T-helper 2 cell treated with Interferon-gamma antibody and Interleukin-4, amounts not matched to agents 5 μg/mL and 100 μg/mL, for 36 hours (primary cell): Measurements from ENCODE around the gene RNF213.
"Not testable (repeated sequence)": the region's sequence is repeated elsewhere in the genome, so short reads cannot be mapped to it uniquely, and the experiment has no call there.

Experiments
- DNase-seq: peaks from one replicate; pipeline ENCODE4 v3.0.0; 2021; ENCODE audit warnings: low spot score
- H3K27ac Mint-ChIP-seq: one replicate; pipeline ENCODE4 v1.8.0; 2021; ENCODE audit warnings: mild to moderate bottlenecking, mixed read lengths
- H3K27me3 Mint-ChIP-seq: one replicate; pipeline ENCODE4 v1.8.0; 2021; ENCODE audit warnings: low read depth, mixed read lengths
- H3K36me3 Mint-ChIP-seq: one replicate; pipeline ENCODE4 v1.8.0; 2021; ENCODE audit warnings: low read depth, mixed read lengths
- H3K4me1 Mint-ChIP-seq: one replicate; pipeline ENCODE4 v1.8.0; 2021; ENCODE audit warnings: low read depth, mixed read lengths
- H3K4me3 Mint-ChIP-seq: one replicate; pipeline ENCODE4 v1.8.0; 2022; ENCODE audit warnings: mild to moderate bottlenecking, moderate library complexity, mixed read lengths
- H3K9me3 Mint-ChIP-seq: one replicate; pipeline ENCODE4 v1.8.0; 2021; ENCODE audit warnings: mixed read lengths

RNF213 gene

DNA sequence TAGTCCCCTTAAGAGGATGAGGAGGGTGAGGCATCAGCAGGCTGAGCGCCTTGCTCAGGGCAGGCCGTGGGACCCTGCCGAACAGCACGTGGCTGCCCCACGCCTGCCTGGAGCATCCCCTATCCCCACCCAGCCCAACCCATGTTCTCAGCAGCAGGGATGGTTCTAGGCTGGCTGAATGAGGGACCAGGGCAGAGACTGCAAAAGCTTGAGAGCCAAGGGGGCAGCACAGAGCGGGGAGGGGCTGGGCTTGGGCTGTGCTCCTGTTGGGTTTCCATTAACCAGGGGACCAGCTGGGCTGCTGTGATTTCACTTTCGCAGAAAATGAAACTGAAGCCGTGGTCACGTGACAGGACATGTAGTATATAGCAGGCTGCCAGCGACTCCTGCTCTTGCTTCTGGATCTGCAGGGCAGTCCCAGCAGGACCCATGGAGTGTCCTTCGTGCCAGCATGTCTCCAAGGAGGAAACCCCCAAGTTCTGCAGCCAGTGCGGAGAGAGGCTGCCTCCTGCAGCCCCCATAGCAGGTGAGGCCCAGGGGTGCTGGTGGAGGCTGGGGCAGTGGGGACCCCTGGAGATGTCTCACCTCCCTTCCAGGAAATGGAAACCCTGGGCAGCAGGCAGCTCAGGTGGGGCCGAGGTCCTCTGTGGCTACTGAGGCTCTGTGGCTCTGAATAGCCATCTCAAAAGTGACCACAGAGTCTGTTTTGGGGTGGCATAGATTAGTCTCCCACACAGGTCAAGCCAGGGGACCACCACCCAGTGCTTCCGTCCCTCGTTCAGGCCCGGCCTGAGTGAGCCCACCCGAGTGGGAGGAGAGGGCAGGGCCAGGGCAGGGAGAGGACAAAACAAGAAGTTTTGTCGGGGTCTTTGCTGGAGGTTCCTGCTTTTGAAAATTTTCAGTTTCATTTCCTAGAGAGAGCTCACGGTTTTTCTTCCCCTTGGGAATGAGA lies 2.9 kb downstream of the RNF213 start:
- Mint-ChIP-seq H3K9me3 (no peaks in the 10 kb centered on the region), H3K27me3 (no peaks in the 10 kb centered on the region), H3K4me1 (peaks cover 38% of the 10 kb centered on the region), H3K36me3 (peaks cover 32% of the 10 kb centered on the region), H3K4me3 (peak overlapping the region; percentile 100), H3K27ac (peak overlapping the region; percentile 90)
- peak; percentile 87 for DNase-seq

DNA sequence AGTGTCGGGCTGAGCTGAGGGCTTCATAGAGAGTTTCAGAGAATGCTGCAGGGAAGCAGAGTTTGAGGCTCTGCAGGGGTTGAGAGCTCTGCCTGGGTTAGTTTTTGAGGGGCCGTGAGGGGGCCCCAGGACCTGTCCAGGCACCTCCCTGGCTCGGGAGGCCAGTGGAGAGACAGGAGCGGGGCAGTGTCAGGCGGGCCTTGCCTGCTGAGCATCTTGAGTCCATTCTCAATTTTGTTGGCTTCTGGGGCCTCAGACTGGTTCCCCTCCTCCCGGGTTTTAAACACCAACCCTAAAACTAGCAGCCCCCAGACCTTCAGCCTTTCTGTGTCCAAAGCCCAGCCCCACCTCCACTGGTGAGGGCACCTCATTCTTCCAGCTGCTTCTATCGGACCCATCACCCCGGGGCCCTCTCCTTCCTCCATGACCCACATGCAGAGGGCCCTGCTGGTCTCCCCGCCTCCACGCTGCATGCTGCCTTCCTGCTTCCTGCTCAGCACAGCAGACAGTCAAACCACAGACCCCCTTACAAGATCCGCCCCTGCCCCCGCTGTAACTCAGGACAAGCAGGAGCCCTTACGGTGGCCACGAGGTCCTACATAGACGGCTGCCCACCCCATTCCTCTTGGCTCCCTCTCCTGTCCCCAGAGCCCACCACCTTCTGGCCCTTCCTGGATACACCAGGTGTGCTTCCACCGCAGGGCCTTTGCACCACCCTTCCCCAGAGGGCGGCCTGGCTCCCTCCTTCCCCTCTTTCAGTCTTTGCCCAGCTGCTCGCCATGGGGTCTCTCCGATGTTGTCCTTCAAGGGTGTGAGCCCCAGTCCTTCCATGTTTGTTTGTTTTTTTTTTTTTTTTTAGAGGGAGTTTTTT lies 3.8 kb downstream of the RNF213 start:
- H3K4me3 Mint-ChIP-seq = peak overlapping the region; percentile 100
- H3K4me1 Mint-ChIP-seq = peaks cover 31% of the 10 kb centered on the region
- H3K9me3 Mint-ChIP-seq = no peaks in the 10 kb centered on the region
- DNase-seq = peak; percentile 46
- H3K27me3 Mint-ChIP-seq = no peaks in the 10 kb centered on the region
- H3K36me3 Mint-ChIP-seq = peaks cover 32% of the 10 kb centered on the region
- H3K27ac Mint-ChIP-seq = peak overlapping the region; percentile 88

DNA sequence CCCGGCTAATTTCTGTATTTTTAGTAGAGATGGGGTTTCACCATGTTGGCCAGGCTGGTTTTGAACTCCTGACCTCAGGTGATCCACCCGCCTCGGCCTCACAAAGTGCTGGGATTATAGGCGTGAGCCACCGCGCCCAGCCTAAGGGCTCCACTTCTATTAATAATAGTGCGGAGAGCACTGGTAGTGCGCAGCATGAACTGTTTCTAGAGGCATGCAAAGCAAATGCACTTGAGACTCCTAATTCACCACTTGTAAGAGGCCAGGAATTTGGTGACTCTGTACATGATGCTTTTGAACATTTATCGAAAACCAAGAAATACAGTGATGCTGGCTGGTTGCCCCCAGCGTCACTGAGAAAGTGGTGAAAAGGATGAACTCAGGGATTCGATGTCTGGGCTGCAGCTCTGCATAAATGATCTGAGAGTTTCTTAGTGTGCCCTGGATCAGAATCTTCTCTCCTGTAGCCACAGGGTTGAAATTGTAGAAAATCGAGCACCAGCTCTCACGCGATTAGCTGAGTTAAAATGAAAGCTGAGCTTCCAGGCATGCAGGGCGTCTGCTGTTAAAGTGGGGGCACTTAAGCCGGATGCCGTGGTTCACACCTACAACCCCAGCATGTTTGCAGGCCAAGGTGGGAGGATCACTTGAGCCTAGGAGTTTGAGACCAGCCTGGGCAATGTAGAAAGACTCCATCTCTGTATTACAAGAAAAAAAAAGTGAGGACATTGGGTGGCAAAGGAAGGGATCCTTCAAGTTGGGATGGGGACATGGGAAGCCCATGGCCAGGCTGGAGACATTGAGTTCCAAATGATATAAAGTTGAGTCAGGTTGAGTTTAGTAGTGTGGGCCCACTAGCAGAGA lies 4.8 kb downstream of the RNF213 start:
- peaks cover 31% of the 10 kb centered on the region for H3K4me1 Mint-ChIP-seq
- peak; percentile 67 for DNase-seq
- peak overlapping the region; percentile 88 for H3K27ac Mint-ChIP-seq
- H3K36me3 Mint-ChIP-seq = peaks cover 32% of the 10 kb centered on the region
- H3K9me3 Mint-ChIP-seq = no peaks in the 10 kb centered on the region
- H3K4me3 Mint-ChIP-seq = peak overlapping the region; percentile 100
- no peaks in the 10 kb centered on the region for H3K27me3 Mint-ChIP-seq

DNA sequence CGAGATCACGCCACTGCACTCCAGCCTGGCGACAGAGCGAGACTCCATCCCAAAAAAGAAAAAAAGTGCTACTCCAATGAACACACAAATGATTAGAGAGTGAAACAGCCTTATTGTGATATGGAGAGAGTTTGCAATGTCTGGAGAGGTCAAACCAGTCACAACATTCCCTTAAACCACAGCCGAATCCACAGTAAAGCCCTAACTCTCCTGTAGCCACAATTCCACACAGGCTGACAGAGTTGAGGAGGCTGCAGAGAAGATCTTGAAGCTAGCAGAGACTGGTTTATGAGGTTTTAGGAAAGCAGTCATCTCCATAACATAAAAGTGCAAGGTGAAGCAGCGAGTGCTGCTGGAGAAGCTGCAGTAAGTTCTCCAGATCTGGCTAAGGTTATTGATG lies 6.7 kb downstream of the RNF213 start:
- DNase-seq = no peak
- Mint-ChIP-seq H3K4me3 (peak overlapping the region; percentile 30), H3K9me3 (no peaks in the 10 kb centered on the region), H3K27ac (no peak overlapping the region), H3K4me1 (peaks cover 26% of the 10 kb centered on the region), H3K36me3 (peaks cover 34% of the 10 kb centered on the region), H3K27me3 (no peaks in the 10 kb centered on the region)

DNA sequence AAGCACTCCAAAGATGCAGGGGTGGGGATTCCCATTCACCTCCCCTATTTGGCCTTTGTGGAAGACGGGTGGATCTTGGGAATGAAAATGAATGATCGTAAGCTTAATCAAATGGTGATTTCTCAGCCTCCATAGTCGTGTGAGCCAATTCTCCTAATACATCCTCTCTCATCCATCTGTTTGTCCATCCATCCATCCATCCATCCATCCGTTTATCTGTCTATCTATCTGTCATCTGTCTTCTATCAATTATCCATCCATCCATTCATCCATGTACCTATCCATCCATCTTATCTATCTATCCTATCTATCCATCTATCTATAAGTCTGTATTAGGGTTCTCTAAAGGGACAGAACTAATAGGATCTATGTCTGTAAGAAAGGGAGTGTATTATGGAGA lies 7.8 kb downstream of the RNF213 start:
- no peaks in the 10 kb centered on the region for H3K27me3 Mint-ChIP-seq
- no peak overlapping the region for H3K4me3 Mint-ChIP-seq
- no peak overlapping the region for H3K27ac Mint-ChIP-seq
- H3K4me1 Mint-ChIP-seq = peaks cover 28% of the 10 kb centered on the region
- DNase-seq = no peak
- H3K36me3 Mint-ChIP-seq = peaks cover 42% of the 10 kb centered on the region
- no peaks in the 10 kb centered on the region for H3K9me3 Mint-ChIP-seq

DNA sequence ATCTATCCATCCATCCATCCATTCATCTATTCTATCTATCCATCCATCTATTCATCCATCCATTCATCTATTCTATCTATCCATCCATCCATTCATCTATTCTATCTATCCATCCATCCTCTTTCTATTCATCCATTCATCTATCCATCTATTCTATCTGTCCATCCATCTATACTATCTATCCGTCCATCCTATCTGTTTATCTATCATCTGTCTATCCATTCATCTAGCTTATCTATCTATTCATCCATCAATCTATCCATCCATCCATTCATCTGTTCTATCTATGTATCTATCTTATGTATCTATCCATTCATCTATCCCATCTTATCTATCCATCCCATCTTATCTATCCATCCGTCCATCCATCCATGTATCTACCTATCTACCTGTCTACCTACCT lies 8.8 kb downstream of the RNF213 start:
- no peaks in the 10 kb centered on the region for H3K9me3 Mint-ChIP-seq
- H3K27me3 Mint-ChIP-seq = no peaks in the 10 kb centered on the region
- H3K4me1 Mint-ChIP-seq = peaks cover 34% of the 10 kb centered on the region
- H3K27ac Mint-ChIP-seq = no peak overlapping the region
- DNase-seq = no peak
- no peak overlapping the region for H3K4me3 Mint-ChIP-seq
- peaks cover 42% of the 10 kb centered on the region for H3K36me3 Mint-ChIP-seq

DNA sequence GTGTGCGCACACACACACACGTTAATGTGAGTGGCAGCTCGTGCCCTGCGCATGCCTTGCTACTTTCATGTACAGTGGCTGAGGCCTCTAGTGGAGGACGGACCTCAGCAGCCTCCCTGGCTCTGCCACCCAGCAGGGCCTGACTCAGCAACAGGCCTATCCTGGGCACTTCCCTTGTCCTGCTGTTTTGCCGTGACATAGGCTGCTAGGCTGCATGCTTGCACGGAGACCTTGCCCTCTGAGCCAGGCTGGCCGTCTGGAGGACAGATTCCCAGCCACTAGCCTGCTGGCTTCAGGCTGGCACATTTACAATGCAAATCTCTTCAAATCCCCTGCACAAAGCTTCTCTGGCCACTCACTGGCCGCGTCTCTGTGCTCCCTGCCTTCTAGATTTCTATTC lies 9.5 kb downstream of the RNF213 start:
- Mint-ChIP-seq H3K36me3 (peaks cover 39% of the 10 kb centered on the region), H3K27me3 (no peaks in the 10 kb centered on the region), H3K9me3 (no peaks in the 10 kb centered on the region), H3K4me1 (peaks cover 36% of the 10 kb centered on the region), H3K4me3 (no peak overlapping the region), H3K27ac (no peak overlapping the region)
- no peak for DNase-seq

DNA sequence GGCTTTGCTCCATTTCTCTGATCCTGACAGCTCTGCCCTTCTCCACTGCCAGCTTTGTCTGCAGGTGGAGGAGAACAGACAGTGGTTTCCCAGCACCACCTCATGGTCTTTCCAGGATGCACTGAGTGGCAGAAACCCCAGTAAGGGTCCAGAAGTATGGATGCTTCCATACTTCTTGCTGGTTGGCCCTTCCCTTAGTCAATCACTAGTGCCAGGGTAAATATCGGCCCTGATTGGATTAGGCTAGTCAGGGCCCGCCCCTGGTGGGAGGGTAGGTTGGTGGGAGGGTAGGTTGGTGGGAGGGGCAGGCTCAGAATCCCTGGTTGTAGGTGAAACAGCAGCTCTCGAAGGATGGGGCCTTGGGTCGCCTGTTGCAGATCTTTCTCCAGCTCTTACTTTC lies 10.2 kb downstream of the RNF213 start:
- Mint-ChIP-seq H3K27ac (no peak overlapping the region), H3K4me1 (peaks cover 31% of the 10 kb centered on the region)

DNA sequence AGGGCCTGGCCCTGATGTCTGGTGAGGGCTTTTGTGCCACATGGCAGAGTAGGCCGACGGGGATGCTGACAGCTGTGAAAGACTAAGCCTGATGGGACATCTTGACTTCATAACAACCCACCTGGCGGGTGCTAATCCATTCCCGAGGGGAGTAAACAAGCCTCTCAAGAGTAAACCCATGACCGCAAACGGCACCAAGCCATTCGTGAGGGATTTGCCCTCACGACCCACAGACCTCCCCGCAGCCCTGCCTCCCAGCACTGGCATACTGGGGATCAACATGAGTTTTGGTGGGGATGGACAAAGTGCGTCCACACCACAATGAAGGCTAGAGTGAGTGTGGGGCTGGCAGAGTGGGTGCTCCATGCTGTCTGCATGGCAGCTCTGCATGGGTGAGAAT lies 11.7 kb downstream of the RNF213 start:
- Mint-ChIP-seq H3K4me1 (peaks cover 29% of the 10 kb centered on the region), H3K9me3 (no peaks in the 10 kb centered on the region), H3K27me3 (no peaks in the 10 kb centered on the region), H3K36me3 (peaks cover 35% of the 10 kb centered on the region), H3K4me3 (no peak overlapping the region), H3K27ac (no peak overlapping the region)
- no peak for DNase-seq

More for the DNA sequence above, 10.2 kb downstream of the RNF213 start:
- no peak for DNase-seq
- H3K9me3 Mint-ChIP-seq = no peaks in the 10 kb centered on the region
- H3K27me3 Mint-ChIP-seq = no peaks in the 10 kb centered on the region
- peak overlapping the region; percentile 56 for H3K4me3 Mint-ChIP-seq
- peaks cover 34% of the 10 kb centered on the region for H3K36me3 Mint-ChIP-seq

DNA sequence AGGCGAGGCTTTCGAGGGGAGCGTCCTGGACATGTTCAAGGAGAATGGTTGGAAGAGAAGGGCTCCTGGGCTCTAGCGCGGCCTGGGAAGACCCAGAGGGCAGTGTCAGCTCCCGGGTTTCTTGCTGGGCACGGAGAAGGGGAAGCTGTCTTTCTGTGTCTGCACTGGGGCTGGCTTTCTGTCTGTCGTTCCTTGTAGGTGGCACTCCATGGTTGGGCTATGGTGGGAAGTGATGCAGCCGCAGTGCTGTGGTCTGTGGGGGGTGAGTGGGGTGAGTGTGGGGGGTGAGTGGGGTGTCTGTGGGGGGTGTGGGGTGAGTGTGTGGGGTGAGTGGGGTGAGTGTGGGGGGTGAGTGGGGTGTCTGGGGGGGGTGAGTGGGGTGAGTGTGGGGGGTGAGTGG lies 13.7 kb downstream of the RNF213 start:
- peaks cover 46% of the 10 kb centered on the region for H3K36me3 Mint-ChIP-seq
- no peak for DNase-seq
- H3K4me1 Mint-ChIP-seq = peaks cover 22% of the 10 kb centered on the region
- no peaks in the 10 kb centered on the region for H3K9me3 Mint-ChIP-seq
- peak overlapping the region; percentile 71 for H3K27ac Mint-ChIP-seq
- no peaks in the 10 kb centered on the region for H3K27me3 Mint-ChIP-seq
- H3K4me3 Mint-ChIP-seq = peak overlapping the region; percentile 49

DNA sequence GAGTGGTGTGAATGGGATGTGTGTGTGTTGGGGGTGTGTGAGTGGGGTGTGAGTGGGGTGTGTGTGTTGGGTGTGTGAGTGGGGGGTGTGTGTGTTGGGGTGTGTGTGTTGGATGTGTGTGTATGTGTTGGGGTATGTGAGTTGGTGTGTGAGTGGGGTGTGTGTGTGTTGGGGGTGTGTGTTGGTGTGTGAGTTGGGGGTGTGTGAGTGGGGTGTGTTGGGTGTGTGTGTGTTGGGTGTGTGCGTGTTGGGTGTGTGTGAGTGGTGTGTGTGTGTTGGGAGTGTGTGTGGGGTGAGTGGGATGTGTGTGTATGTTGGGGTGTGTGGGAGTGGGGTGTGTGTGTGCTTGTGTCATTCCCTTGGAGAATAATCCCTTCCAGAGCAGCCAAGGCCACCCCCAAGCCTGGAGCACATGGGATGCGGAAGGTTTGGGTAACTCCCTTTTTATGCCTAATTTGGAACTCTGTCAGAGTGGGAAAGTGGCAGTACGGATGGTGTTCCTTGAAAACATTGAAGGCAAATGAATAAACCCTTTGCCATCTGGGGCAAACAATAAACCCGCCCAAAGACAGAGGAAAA lies 14.3 kb downstream of the RNF213 start:
- H3K4me1 Mint-ChIP-seq = peaks cover 22% of the 10 kb centered on the region
- no peaks in the 10 kb centered on the region for H3K27me3 Mint-ChIP-seq
- peak overlapping the region; percentile 49 for H3K27ac Mint-ChIP-seq
- H3K9me3 Mint-ChIP-seq = no peaks in the 10 kb centered on the region
- no peak for DNase-seq
- H3K4me3 Mint-ChIP-seq = no peak overlapping the region
- H3K36me3 Mint-ChIP-seq = peaks cover 50% of the 10 kb centered on the region

DNA sequence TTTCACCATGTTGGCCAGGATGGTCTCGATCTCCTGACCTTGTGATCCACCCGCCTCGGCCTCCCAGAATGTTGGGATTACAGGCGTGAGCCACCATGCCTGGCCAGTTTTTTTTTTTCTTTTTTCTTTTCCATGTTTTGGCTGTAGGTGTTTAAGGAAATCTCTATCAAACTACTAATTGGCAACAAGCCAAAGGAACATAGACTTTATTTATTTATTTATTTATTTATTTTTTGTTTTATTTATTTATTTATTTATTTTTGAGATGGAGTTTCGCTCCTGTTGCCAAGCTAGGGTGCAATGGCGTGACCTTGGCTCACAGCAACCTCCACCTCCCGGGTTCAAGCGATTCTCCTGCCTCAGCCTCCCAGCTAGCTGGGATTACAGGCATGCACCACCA lies 15.2 kb downstream of the RNF213 start:
- not testable (repeated sequence) for H3K4me3 Mint-ChIP-seq, H3K9me3 Mint-ChIP-seq, H3K27me3 Mint-ChIP-seq, H3K27ac Mint-ChIP-seq, DNase-seq
- H3K4me1 Mint-ChIP-seq = peaks cover 17% of the 10 kb centered on the region
- peaks cover 58% of the 10 kb centered on the region for H3K36me3 Mint-ChIP-seq
